Effector memory CD8-positive, alpha-beta T cell (primary cell): ENCODE data around the gene UBAP1L.

Experiments used
- ATAC-seq: fragments of 150-1000 bp; cut with Tn5 transposase; replicated peaks from 2 replicates; pipeline ENCODE4 v1.10.0; 2021; ENCODE audit warnings: mild to moderate bottlenecking, moderate library complexity
- DNase-seq, 3 experiments: peaks; one replicate each; pipeline ENCODE4 v3.0.0; 2021
- H3K27ac Mint-ChIP-seq, 2 donors: one replicate each; pipeline ENCODE4 v1.8.0; 2022; ENCODE audit warnings: mild to moderate bottlenecking in 2 of 2, mixed read lengths in 2 of 2, moderate library complexity in 2 of 2
- H3K27me3 Mint-ChIP-seq, 2 donors: one replicate each; pipeline ENCODE4 v1.8.0; 2022; ENCODE audit warnings: mixed read lengths in 2 of 2
- H3K36me3 Mint-ChIP-seq: one replicate; pipeline ENCODE4 v1.8.0; 2022; ENCODE audit warnings: mild to moderate bottlenecking, moderate library complexity, mixed read lengths; ENCODE audit not compliant: insufficient read depth
- H3K4me1 Mint-ChIP-seq, 2 donors: one replicate each; pipeline ENCODE4 v1.8.0; 2022; ENCODE audit warnings: low read depth in 2 of 2, mixed read lengths in 2 of 2
- H3K4me3 Mint-ChIP-seq, 2 donors: one replicate each; pipeline ENCODE4 v1.8.0; 2022; ENCODE audit warnings: mild to moderate bottlenecking in 2 of 2, mixed read lengths in 2 of 2, moderate library complexity in 2 of 2
- H3K9me3 Mint-ChIP-seq, 2 donors: one replicate each; pipeline ENCODE4 v1.8.0; 2022; ENCODE audit warnings: mixed read lengths in 2 of 2

Gene UBAP1L

DNA sequence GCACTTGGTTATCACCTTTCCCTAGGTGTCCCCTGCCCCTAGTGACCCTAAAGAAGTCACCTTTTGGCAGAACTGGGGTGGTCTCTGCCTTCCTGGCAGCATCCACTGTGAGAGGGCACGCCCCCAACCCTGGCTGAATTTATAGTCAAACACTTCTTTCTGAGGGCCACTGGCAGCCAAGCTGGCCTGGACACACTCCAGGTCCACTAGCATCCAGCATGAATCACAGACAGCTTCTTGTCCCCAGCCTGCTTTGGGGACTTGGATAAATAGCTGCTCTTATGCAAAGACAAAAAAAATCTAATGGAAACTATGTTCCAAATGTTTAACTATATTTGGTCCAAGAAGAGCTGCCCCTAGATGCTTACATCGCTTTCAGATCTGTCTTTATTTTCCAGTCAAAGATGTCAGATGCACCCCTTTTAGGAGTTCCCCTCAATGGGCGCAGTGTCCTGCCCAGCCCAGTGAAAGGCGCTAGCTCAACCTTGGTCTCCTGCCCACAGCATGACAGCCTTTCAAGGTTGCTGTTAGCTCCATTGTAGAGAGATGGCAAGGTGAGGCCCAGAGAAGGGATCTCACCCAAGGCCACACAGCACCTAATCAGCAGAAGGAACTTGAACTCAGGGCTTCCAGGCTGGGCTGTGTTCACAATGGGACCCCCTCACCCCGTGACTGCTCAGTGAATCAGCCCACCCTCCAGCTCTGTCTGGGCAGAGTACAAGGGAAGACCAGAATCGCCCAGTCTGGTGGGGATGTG is 54.2 kb downstream of the UBAP1L start:
- H3K36me3 Mint-ChIP-seq: no peaks in the 10 kb centered on the region
- H3K9me3 Mint-ChIP-seq: no peaks in the 10 kb centered on the region
- DNase-seq (no peak), ATAC-seq (no peak)
- H3K27ac Mint-ChIP-seq: no peak overlapping the region
- peaks cover 0 to under 1% of the 10 kb centered on the region in 2 donors for H3K4me1 Mint-ChIP-seq
- H3K4me3 Mint-ChIP-seq: no peak overlapping the region
- H3K27me3 Mint-ChIP-seq: peaks cover 18 to 58% of the 10 kb centered on the region in 2 donors

DNA sequence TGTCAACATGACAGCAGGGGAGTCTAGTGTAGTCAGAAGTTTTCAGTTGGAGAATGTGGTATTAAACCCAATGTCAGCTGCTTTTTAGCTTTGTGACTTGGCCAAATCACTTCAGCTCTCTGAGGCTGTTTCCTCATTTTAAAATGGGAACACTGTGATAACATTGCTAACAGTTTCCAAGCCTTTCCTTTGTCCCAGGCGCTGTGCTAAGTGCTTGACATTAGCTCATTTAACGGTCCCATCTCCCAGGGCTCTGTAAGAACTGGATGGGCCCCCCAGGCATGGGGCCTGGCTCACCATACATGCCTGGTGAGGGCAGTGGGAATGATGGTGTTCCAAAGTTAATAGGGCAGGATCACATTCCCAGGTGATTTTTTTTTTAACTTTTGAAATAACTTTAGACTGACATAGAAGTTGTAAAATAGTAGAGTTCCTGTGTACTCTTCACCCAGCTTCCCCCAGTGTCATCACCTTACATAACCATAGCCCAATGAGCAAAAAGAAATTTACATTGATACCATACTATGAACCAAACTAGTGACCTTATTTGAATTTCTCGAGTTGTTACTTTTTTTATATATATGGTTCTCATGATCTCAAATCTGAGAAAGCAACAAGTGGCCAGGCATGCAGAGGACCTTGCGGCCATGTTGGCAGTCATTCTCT is 54.9 kb downstream of the UBAP1L start:
- Mint-ChIP-seq H3K4me1 (peaks cover 0 to 3% of the 10 kb centered on the region in 2 donors), H3K36me3 (no peaks in the 10 kb centered on the region), H3K27ac (no peak overlapping the region), H3K9me3 (no peaks in the 10 kb centered on the region), H3K4me3 (no peak overlapping the region), H3K27me3 (peaks cover 10 to 54% of the 10 kb centered on the region in 2 donors)
- no peak for ATAC-seq
- no peak for DNase-seq

DNA sequence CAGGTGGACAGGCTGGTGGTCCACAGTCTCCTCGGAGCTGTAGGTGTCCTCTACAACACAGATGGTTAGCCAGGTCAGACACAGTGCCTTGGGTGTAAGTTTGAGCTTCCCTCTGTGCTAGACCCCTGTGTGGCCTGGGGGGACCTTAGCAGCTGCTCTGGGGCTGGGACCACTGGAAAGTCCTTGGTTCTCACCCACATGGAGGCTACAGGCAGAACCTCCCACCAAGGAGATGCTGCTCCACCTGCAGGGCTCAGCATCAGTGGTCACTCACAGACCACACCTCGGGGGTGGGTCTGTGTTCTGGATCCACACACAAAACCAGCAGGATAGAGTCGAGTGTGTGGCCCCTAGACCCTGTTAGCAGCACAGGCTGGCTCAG is 55.6 kb downstream of the UBAP1L start:
- DNase-seq (no peak), ATAC-seq (no peak)
- Mint-ChIP-seq H3K27me3 (peaks cover 8 to 49% of the 10 kb centered on the region in 2 donors), H3K4me3 (no peak overlapping the region), H3K36me3 (no peaks in the 10 kb centered on the region), H3K4me1 (peaks cover 0 to 3% of the 10 kb centered on the region in 2 donors), H3K9me3 (no peaks in the 10 kb centered on the region), H3K27ac (no peak overlapping the region)

DNA sequence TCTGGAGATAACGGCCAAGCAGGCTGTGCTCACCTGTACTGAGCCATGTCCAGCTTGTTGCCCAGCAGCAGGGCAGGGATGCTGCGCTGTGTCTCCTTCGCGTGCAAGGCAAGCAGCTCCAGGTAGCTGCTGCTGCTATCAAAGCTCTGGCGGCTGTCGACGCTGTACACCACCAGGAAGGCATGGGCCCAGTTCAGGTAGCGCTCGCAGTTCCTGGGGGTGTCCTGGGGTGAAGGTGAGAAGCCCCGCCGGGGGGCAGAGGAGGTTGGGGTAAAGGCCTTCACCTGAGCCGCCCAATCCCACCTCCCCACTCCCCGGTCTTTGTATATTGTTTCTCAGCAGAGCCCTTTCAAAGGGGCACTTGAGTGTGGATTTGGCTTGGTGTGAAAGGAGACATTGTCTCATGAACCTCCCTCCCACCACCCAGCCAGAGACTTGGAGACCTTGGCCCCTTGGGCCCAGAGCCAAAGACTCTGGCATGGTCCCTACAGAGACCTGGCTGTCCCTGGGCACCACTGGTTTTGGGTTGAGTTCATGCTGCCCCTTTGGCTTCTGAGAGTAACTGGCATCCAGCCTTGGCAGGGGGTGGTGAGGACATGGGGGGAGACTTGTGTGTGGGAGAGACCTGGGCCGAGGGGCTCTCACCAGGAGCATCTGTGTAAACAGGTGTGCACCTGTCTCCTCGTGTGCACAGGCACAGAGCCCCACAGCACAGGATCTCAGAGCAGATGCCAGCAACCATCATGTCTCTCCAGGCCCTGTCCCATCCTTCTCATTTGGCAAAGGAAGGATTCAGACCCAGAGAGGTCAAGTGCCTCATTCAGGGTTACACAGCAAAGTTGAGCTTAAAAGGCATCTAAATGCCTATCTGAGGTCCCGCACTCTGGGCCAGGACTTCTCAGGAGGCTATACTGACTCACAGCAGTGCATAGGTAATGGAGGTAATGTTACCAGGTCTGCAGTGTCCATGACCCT is 56.3 kb downstream of the UBAP1L start:
- ATAC-seq: no peak
- Mint-ChIP-seq H3K4me1 (peaks cover 0 to 3% of the 10 kb centered on the region in 2 donors), H3K4me3 (no peak overlapping the region), H3K27ac (no peak overlapping the region), H3K27me3 (peaks cover 7 to 45% of the 10 kb centered on the region in 2 donors), H3K9me3 (no peaks in the 10 kb centered on the region), H3K36me3 (no peaks in the 10 kb centered on the region)
- DNase-seq: no peak

DNA sequence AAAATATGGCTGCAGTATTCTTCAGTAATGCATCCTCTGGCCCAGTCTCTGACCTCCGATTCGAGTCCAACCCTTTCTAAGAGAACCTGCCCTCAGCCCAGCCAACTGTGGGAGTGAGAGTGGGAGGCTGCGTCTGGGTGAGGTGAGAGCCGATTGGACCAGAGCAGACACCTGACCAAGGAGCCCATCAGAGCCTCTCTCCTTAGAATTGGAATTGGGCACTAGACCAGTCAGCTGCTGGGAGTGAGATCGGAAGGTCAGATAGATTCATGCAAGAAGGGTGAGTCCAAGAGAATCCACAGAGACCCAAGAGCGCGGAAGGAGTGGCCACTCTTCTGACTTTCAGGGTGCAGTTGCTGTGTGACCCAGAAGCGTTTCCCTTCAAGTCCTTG is 57.5 kb downstream of the UBAP1L start:
- Mint-ChIP-seq H3K4me1 (peaks cover 0 to 3% of the 10 kb centered on the region in 2 donors), H3K36me3 (no peaks in the 10 kb centered on the region), H3K27me3 (peaks cover 0 to 34% of the 10 kb centered on the region in 2 donors), H3K9me3 (no peaks in the 10 kb centered on the region), H3K4me3 (no peak overlapping the region), H3K27ac (no peak overlapping the region)
- ATAC-seq: no peak
- DNase-seq: no peak

DNA sequence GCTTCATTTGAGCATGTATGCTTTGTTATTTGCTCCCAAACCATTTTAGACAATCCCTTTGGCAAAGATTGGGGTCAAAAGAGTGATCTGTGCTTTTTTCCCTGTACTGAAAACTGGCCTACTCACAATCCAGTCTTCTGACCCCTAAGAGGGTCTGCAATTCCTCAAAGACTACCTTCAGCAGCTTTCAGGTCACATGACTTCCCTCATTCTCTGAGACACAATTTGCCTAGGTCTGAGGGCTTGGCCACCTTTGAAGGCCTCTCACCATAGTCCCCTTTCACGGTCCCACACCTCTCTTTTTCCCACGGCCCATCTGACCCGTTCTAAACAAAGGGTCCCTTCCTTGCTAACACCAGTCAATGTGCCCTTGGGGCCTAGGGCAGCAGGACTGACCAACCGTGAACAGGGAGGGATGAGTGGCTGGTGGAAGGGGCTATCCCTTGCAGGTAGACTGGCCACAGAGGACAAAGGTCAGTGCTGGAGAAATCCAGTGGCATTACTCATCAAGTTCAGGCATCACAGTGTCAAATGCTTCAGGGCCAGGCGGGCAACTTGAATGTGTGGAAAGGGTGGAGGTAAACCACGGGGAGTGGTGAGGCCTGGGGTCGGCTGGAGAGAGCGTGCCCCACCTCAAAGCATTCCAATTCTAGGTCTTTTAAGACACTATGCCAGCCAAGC is 58.0 kb downstream of the UBAP1L start:
- no peak for ATAC-seq
- no peaks in the 10 kb centered on the region for H3K9me3 Mint-ChIP-seq
- no peak for DNase-seq
- H3K27me3 Mint-ChIP-seq: peaks cover 0 to 29% of the 10 kb centered on the region in 2 donors
- no peak overlapping the region for H3K27ac Mint-ChIP-seq
- H3K36me3 Mint-ChIP-seq: no peaks in the 10 kb centered on the region
- peaks cover 0 to 3% of the 10 kb centered on the region in 2 donors for H3K4me1 Mint-ChIP-seq
- H3K4me3 Mint-ChIP-seq: no peak overlapping the region

DNA sequence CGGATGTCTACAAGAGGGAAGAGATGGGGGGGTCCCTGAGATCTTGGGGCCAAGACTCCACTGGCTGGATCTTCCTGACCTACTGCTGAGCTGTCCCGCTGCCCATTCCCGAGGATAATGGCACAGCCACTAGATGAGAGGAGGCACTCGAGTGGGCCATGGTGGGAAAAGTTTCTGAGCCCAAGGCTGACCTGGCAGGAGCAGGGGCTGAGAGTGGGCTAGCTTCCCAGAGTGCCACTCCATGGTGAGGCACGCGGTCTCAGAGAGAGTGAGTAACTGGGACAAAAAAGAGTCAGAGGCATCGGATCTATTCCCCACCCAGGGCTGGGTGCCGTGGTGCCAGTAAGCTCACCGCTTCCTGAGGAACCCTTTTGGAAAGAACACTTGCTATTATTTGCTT is 58.9 kb downstream of the UBAP1L start:
- peaks cover 0 to 25% of the 10 kb centered on the region in 2 donors for H3K27me3 Mint-ChIP-seq

DNA sequence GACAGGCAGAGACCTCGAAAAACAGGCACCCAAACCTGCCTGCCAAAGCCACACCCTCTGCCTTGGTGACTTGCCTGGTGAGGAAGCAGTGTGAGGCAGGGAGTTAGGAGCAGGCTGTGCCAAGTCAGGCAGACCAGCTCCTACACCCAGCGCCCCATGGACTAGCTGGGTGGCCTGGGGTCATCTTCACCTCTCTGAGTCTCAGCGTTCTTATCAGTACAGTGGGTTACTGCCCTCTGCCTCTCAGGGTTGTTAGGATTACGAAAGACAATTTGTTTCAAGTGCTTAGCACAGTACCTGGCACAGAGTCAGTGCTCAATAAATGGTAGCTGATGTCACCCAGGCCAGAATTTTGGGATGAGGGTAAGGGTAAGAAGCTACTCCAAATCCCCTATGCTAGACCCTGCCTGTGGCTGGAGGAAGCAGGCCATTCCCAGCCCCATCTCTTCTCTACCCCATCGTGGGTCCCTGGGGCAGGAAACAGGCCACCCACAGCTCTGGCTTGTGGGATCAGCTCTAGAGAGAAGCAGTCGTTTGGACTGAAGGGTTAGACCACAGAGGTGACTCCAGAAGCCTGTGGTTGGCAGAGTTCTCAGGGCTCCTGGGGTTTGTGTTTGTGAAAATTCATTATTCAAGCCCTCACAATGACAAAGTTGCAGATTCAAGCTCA is 59.7 kb downstream of the UBAP1L start:
- peaks cover 0 to 3% of the 10 kb centered on the region in 2 donors for H3K4me1 Mint-ChIP-seq
- no peaks in the 10 kb centered on the region for H3K9me3 Mint-ChIP-seq
- no peak overlapping the region for H3K4me3 Mint-ChIP-seq
- H3K27me3 Mint-ChIP-seq: peaks cover 0 to 20% of the 10 kb centered on the region in 2 donors
- no peak overlapping the region for H3K27ac Mint-ChIP-seq
- DNase-seq: no peak
- H3K36me3 Mint-ChIP-seq: no peaks in the 10 kb centered on the region
- ATAC-seq: no peak

More for the DNA sequence above, 58.9 kb downstream of the UBAP1L start:
- Mint-ChIP-seq H3K9me3 (no peaks in the 10 kb centered on the region), H3K4me3 (no peak overlapping the region), H3K4me1 (peaks cover 0 to 3% of the 10 kb centered on the region in 2 donors), H3K36me3 (no peaks in the 10 kb centered on the region), H3K27ac (peak overlapping the region in 1 of 2 donors; percentile 38)
- DNase-seq: no peak
- ATAC-seq: no peak

DNA sequence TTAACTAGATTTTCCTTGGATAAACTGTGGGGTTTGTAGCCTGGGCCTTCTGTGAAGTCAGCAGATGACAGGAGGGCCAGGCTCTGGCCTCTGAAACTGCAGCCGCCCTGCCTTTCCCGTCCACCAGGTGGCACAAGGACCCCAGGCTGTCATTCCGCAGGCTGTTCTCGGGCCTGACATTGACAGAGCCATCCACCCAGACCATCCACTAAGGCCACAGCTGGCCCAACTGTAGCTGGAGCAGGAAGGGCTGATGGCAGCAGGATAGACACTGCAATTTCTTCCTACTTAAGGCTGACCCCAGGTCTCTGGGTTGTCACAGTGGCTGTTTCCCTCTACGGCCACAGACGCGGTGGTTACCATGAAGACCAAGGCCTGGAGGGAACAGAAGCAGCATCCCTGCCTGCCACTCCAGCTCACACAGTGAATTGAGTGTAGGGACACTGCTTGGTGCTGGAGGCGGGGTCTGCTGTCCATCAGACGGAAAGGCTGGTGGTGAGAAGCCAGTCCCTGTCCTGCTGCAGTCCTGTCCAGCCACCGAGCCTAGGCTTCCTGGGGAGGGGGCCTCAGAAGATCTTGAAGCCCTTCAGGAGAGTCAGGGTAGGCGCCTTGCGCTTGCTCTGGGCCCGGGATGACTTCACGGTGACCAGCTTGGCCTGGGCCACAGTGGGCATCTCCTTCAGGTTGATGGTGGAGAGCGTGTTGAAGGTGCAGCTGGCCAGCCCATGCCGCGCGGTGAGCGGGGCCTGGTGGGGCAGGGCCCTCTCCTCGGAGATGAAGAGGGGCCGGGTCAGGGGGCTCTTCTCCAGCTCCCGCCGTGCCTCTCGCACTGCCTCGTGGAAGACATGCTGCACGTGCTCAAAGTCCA is 60.4 kb downstream of the UBAP1L start:
- peak; percentile 31 to 43 (median 39) for DNase-seq
- Mint-ChIP-seq H3K27ac (no peak overlapping the region), H3K9me3 (no peaks in the 10 kb centered on the region), H3K27me3 (peaks cover 0 to 20% of the 10 kb centered on the region in 2 donors), H3K36me3 (peaks cover 5% of the 10 kb centered on the region), H3K4me3 (no peak overlapping the region), H3K4me1 (peaks cover 6 to 8% of the 10 kb centered on the region in 2 donors)
- peak; percentile 32 for ATAC-seq

DNA sequence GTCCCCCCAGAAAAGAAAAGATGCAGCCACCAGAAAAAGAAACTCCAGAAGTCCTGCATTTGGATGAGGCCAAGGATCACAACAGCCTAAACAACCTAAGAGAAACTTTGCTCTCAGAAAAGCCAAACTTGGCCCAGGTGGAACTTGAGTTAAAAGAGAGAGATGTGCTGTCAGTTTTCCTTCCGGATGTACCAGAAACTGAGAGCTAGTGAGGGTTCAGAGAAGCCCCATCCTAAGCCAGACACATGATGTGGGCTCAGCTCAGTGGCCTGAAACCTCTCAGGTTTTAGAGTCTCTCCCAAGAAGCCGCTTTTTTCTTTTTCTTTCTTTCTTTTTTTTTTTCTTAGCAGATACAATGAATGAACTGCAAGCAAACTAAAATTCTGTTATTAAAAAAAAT is 62.0 kb downstream of the UBAP1L start:
- H3K27ac Mint-ChIP-seq: no peak overlapping the region
- DNase-seq (no peak), ATAC-seq (no peak)
- H3K4me3 Mint-ChIP-seq: no peak overlapping the region
- peaks cover 0 to 16% of the 10 kb centered on the region in 2 donors for H3K27me3 Mint-ChIP-seq
- peaks cover 12 to 14% of the 10 kb centered on the region in 2 donors for H3K4me1 Mint-ChIP-seq
- H3K9me3 Mint-ChIP-seq: no peaks in the 10 kb centered on the region
- peaks cover 11% of the 10 kb centered on the region for H3K36me3 Mint-ChIP-seq

DNA sequence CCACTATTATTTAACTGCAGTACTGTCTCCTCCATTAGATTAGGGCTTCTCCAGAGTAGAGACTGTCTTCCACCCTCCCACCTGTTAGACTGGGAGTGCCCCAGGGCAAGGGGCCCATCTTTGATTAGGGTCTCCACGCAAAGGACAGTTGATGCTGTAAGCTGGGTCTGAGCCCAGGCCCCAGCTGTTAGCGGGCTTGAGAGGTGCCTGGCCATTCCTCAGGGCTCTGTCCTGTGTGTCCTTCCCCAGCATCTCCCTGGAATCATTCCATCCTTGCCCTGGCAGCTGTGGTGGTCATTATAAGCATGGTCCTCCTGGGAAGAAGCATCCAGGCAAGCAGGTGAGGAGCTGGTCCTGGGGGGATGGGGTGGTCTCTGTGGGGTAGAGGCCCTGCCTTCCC is 63.7 kb downstream of the UBAP1L start:
- no peaks in the 10 kb centered on the region for H3K9me3 Mint-ChIP-seq

DNA sequence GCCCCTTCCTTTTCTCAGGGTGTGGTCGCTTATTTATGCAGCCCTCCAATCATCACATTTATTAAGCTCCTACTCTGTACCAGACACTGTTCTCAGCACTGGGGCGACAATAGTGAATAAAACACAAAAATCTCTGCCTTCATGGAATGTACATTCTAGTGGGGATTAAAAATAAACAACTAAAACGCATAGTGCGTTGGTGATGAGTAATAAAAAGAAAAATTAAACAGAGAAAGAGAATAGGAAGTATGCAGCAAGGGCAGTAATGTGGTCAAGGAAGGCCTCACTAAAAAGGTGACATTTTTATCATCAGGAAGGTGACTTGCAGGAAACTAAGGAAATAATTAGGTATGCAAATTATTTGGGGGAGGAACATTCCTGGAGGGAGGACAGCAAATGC is 64.7 kb downstream of the UBAP1L start:
- DNase-seq (no peak), ATAC-seq (no peak)
- peaks cover 3 to 6% of the 10 kb centered on the region in 2 donors for H3K27me3 Mint-ChIP-seq
- peak overlapping the region; percentile 73 to 74 for H3K4me3 Mint-ChIP-seq
- no peaks in the 10 kb centered on the region for H3K9me3 Mint-ChIP-seq
- peak overlapping the region in 1 of 2 donors; percentile 85 for H3K27ac Mint-ChIP-seq
- H3K4me1 Mint-ChIP-seq: peaks cover 9 to 14% of the 10 kb centered on the region in 2 donors
- H3K36me3 Mint-ChIP-seq: peaks cover 11% of the 10 kb centered on the region

More for the DNA sequence above, 63.7 kb downstream of the UBAP1L start:
- H3K27me3 Mint-ChIP-seq: peaks cover 0 to 7% of the 10 kb centered on the region in 2 donors
- H3K36me3 Mint-ChIP-seq: peaks cover 11% of the 10 kb centered on the region
- ATAC-seq: no peak
- DNase-seq: no peak
- H3K4me1 Mint-ChIP-seq: peaks cover 12 to 14% of the 10 kb centered on the region in 2 donors
- H3K27ac Mint-ChIP-seq: no peak overlapping the region
- H3K4me3 Mint-ChIP-seq: no peak overlapping the region
